PFSK-1 (cell line): Measurements from ENCODE around the gene FKBP10.
A peak's percentile ranks its signal among the peaks of the same experiment; 100 is the strongest.

Experiments
- FOXP2 ChIP-seq: optimal IDR thresholded peaks from 2 replicates; pipeline ENCODE3; 2011; ENCODE audit warnings: borderline replicate concordance, control low read depth, inconsistent platforms; ENCODE audit not compliant: insufficient read depth; ENCODE audit errors: extremely low read length, extremely low read depth
- POLR2AphosphoS5 ChIP-seq: IDR thresholded peaks from 2 replicates; pipeline ENCODE4 v1.6.1; 2012; ENCODE audit warnings: low read depth, mild to moderate bottlenecking, control low read depth, low read length, moderate library complexity
- REST ChIP-seq, 2 experiments: IDR thresholded peaks; 2 replicates each; pipeline versions ENCODE4 v1.6.1 to v1.8.0; 2011 to 2012; ENCODE audit warnings: low read depth in 2 of 2, low read length in 2 of 2, control low read depth in 1 of 2, inconsistent platforms in 1 of 2, mild to moderate bottlenecking in 1 of 2, moderate library complexity in 1 of 2; ENCODE audit not compliant: insufficient read depth in 1 of 2
- SIN3A ChIP-seq: IDR thresholded peaks from 2 replicates; pipeline ENCODE4 v1.6.1; 2012; ENCODE audit warnings: mild to moderate bottlenecking, low read length, moderate library complexity, borderline replicate concordance; ENCODE audit not compliant: insufficient read depth
- TAF1 ChIP-seq: IDR thresholded peaks from 2 replicates; pipeline ENCODE4 v1.6.1; 2012; ENCODE audit warnings: low read length, control low read depth, borderline replicate concordance; ENCODE audit not compliant: insufficient read depth

FKBP10 gene

GRCh38 chr17:41863074-41863848, 50.5 kb downstream of the FKBP10 start:
- TF ChIP-seq SIN3A (no peak), REST (IDR thresholded peaks at IDR 0.05; ENCODE audit: insufficient read depth in 1 of 2, low read depth in 2 of 2, low read length in 2 of 2) (no peak), TAF1 (no peak), POLR2AphosphoS5 (no peak), FOXP2 (no peak)

- TF ChIP-seq TAF1 (no peak), REST (IDR thresholded peaks at IDR 0.05; ENCODE audit: insufficient read depth in 1 of 2, low read depth in 2 of 2, low read length in 2 of 2) (no peak), FOXP2 (no peak), SIN3A (no peak), POLR2AphosphoS5 (no peak)
Observed at GRCh38 chr17:41864498-41864835, 51.7 kb downstream of the FKBP10 start.

GRCh38 chr17:41864836-41865595, 52.2 kb downstream of the FKBP10 start, which contains the start of gene KLHL11:
KLHL11 (minus strand) TSS chr17:41865423; CDS start chr17:41865370, 53 bp downstream.
- TF ChIP-seq POLR2AphosphoS5 (peak; percentile 96), TAF1 (peak; percentile 95), SIN3A (no peak), REST (IDR thresholded peaks at IDR 0.05; ENCODE audit: insufficient read depth in 1 of 2, low read depth in 2 of 2, low read length in 2 of 2) (peak in 1 of 2 experiments; percentile 40; a peak in 2 of 4 replicates), FOXP2 (peak; percentile 51)

- TF ChIP-seq POLR2AphosphoS5 (peak; percentile 53; the same call in 1 of the 2 replicates), TAF1 (no peak; the same call in 1 of the 2 replicates), FOXP2 (peak; percentile 13), SIN3A (peak; percentile 29; the same call in 1 of the 2 replicates)
Observed at GRCh38 chr17:41865596-41865893, 52.7 kb downstream of the FKBP10 start.

GRCh38 chr17:41868568-41868967, 55.8 kb downstream of the FKBP10 start:
- TF ChIP-seq SIN3A: no peak
- TF ChIP-seq POLR2AphosphoS5: no peak
- TF ChIP-seq REST (IDR thresholded peaks at IDR 0.05; ENCODE audit: insufficient read depth in 1 of 2, low read depth in 2 of 2, low read length in 2 of 2): no peak
- no peak for TF ChIP-seq TAF1
- TF ChIP-seq FOXP2: no peak
